MG63 (cell line): ENCODE measurements around the gene UBE3D. TPM values are rescaled to one million over a fixed set of nuclear protein-coding genes. Genes with fewer than 3 reads are reported as not detected.
A peak's percentile ranks its signal among the peaks of the same experiment; 100 is the strongest.
"Not testable (repeated sequence)": the region's sequence is repeated elsewhere in the genome, so short reads cannot be mapped to it uniquely, and the experiment has no call there.

Experiments used
- DNase-seq: peaks from one replicate; pipeline ENCODE4 v3.0.0-alpha.2; 2020
- H3K27me3 ChIP-seq: fragments of 250-450 bp; sonication (Bioruptor Pico); 2 replicates; pipeline ENCODE4 v1.5.1; 2020; ENCODE audit warnings: mild to moderate bottlenecking, moderate library complexity
- H3K36me3 ChIP-seq: fragments of 250-450 bp; sonication (Bioruptor Pico); 2 replicates; pipeline ENCODE4 v1.5.1; 2020; ENCODE audit warnings: mild to moderate bottlenecking, moderate library complexity
- H3K4me3 ChIP-seq: fragments of 250-450 bp; sonication (Bioruptor Pico); 2 replicates; pipeline ENCODE4 v1.5.1; 2020; ENCODE audit warnings: mild to moderate bottlenecking, moderate library complexity
- H3K9me3 ChIP-seq: fragments of 250-450 bp; sonication (Bioruptor Pico); 2 replicates; pipeline ENCODE4 v1.5.1; 2020; ENCODE audit warnings: mild to moderate bottlenecking, moderate library complexity
- total RNA-seq: library from RNA; depleted of rRNA; stranded (reverse); fragments of >200 nt; shearing (Covaris generic); gene quantifications from 2 replicates; pipeline ENCODE4 v1.2.3, GENCODE V29; 2014; ENCODE audit warnings: low replicate concordance

The UBE3D gene
- total RNA-seq, 1 experiment from 2014 or later = 5.9 TPM

DNA sequence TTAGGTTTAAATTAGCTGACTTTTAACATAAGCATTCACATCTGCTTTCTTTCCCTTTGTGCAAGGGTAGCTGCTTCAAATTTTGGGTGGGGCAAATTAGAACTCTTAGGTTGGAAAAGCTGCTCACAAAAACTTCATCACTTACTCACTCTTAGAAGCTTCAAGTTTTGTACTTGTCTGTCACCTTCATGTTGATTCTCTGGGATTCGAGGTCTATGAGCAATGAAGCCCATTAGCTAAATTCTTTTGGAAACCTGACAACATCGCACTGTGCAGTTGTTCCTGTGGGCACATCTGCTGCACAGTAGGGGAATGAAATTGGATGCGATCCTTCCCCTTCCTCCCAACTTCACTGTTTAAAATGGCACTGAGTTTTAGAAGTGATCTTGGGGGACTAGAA, 156.1 kb downstream of the UBE3D start:
- no peaks in the 10 kb centered on the region for H3K9me3 ChIP-seq
- no peak for DNase-seq
- H3K4me3 ChIP-seq = no peak overlapping the region
- no peaks in the 10 kb centered on the region for H3K36me3 ChIP-seq
- no peaks in the 10 kb centered on the region for H3K27me3 ChIP-seq

- Histone ChIP-seq H3K9me3 (no peaks in the 10 kb centered on the region), H3K36me3 (no peaks in the 10 kb centered on the region), H3K27me3 (no peaks in the 10 kb centered on the region), H3K4me3 (no peak overlapping the region)
- no peak for DNase-seq
Observed at GRCh38 chr6:82908661-82909060, 157.0 kb downstream of the UBE3D start.

DNA sequence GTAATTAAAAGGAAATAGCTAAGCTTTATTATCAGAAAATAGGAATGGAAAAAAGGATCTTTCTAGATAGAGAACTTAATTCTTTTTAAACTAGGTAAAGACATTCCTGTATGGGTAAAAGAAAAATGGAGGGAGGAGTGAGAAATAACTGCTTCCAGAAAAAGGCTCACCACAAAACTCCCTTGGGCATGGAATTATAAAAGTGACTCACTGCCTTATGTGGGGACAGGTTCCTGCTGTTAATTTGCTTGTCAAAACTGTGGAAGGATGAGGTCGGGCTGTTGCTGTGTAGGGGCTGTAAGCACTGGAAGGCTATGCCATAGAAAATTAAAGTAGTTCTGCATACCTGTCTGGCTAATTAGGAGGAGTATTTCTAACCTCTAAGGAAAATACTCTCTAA, 158.7 kb downstream of the UBE3D start:
- Histone ChIP-seq H3K27me3 (no peaks in the 10 kb centered on the region), H3K9me3 (no peaks in the 10 kb centered on the region), H3K4me3 (no peak overlapping the region), H3K36me3 (no peaks in the 10 kb centered on the region)
- DNase-seq = peak; percentile 9

DNA sequence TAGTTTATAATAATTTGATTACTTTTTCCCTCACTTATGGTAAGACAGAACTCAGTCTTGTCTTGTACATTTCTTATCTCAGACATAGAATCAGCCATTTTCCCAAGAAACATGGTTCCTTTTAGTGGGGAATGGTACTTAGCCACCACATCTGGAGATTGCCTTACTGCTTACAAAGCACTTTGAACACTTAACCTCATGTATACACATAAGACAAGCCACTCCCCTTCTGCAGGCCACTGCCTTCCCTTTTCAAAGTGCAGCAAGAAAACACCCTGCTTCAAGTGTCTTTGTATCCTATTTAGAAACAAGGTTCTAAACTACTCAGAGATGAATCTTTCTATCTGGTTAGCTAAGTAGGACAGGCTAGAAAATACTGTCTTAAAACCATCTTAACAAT, 159.2 kb downstream of the UBE3D start:
- Histone ChIP-seq H3K36me3 (no peaks in the 10 kb centered on the region), H3K27me3 (no peaks in the 10 kb centered on the region), H3K4me3 (no peak overlapping the region), H3K9me3 (no peaks in the 10 kb centered on the region)
- no peak for DNase-seq

DNA sequence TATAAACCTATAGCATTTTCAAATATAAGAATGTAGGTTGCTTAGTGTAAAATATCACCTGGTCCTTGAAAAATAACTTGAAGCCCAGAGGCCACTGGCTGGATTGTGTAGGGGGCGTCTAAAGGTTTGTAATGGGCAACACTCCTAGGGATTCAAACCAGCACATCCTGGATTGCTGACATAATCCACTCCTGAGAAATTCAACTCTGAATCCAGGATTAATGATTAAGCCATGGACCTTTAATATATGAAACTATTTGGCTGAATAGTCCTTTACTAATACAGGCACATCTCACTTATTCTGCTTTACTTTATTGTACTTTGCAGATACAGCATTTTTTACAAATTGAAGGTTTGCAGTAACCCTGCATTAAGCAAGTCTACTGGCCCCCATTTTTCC, 160.8 kb downstream of the UBE3D start:
- DNase-seq = no peak
- H3K9me3 ChIP-seq = no peaks in the 10 kb centered on the region
- no peaks in the 10 kb centered on the region for H3K27me3 ChIP-seq
- H3K36me3 ChIP-seq = no peaks in the 10 kb centered on the region
- H3K4me3 ChIP-seq = no peak overlapping the region

DNA sequence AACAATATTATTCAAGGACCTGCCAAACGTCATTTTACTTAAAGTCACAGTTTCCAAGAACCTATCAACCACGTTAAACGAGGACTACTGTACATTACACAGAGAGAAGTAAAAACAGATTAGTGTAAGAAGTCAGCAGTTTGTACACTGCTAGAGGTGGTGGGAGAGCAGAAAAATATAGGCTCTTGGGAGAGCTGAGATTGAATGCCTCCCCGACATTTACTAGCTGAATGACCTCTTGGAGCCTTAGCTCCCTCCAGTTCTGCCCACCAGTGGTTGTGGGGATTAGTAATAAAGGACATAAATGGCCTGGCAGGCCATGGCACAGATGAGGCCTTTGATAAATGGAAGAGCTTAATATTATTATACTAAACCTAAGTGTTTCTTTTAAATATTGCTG, 161.4 kb downstream of the UBE3D start:
- DNase-seq = no peak
- no peaks in the 10 kb centered on the region for H3K27me3 ChIP-seq
- no peaks in the 10 kb centered on the region for H3K36me3 ChIP-seq
- no peak overlapping the region for H3K4me3 ChIP-seq
- H3K9me3 ChIP-seq = no peaks in the 10 kb centered on the region

DNA sequence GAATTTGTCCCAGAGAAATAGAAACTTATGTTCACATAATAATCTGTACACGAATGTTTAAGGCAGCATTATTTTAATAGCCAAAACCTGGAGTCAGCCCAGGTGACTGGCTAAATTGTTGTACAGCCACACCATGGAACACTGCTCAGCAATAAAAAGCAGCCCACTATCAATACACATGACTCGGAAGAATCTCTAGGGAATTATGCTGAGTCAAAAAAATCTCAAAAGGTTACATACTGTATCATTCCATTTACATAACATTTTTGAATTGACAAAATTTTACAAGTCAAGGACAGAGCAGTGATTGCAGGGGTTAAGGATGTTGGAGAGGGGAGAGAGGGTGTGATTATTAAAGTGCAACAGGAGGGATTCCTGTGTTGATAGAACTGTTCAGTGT, 163.4 kb downstream of the UBE3D start:
- DNase-seq = no peak
- Histone ChIP-seq H3K4me3 (no peak overlapping the region), H3K9me3 (no peaks in the 10 kb centered on the region), H3K36me3 (no peaks in the 10 kb centered on the region), H3K27me3 (no peaks in the 10 kb centered on the region)

DNA sequence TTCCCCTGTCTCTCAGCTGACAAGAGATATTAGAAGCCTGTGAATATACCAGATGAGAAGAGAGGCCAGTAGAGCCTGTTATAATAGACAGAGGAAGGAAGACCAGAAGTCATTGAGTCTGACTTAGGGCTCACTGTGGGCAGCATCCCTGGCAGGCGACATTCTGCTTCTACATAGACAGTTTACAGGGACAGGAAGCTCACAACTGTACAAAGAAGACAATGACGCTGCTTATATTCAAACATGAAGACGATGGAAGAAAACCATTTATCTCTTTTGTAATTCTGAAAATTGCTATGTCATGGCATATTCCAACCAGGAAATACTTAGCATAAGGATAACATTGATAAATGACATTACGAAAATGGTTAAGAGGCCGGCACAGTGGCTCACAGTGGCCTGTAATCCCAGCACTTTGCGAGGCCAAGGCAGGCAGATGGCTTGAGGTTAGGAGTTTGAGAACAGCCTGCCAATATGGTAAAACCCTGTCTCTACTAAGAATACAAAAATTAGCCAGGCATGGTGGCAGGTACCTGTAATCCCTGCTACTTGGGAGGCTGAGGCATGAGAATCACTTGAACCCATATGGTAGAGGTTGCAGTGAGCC, 170.9 kb downstream of the UBE3D start:
- no peaks in the 10 kb centered on the region for H3K36me3 ChIP-seq
- H3K4me3 ChIP-seq = no peak overlapping the region
- no peaks in the 10 kb centered on the region for H3K27me3 ChIP-seq
- no peak for DNase-seq
- no peaks in the 10 kb centered on the region for H3K9me3 ChIP-seq

DNA sequence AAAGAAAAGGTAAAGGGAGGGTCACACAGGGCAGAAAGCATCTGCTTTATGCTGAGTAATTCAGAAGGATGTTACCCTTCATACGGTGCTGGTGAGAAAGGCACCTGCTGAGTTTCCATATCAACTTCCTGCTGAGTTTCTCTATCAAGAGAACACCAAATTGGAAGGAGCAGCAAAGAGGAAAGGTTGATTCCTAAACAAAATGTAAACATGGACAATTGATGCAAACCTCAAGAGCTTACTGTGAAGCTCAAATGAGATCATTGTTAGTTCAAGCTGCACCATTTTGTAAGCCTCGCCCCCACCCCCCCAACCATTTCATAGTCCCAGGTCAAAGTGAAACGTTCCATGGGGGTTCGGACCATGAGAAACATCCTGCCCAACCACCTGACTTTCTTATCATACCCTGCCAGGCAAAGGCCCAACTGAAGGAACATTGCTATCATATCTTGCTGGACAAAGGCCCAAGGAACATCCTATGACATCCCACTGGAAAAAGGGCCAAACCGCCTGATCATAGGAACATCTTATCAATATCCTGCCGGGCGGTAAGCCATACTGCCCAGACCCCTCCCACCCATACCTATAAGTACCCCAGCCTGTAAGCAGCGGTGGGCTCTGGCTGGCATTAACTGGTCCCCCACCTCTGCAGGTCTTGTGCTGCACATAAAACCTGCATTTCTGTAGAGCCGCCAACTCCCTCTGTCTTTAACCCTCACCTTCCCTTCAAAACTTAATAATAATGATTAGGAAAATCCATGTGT, 171.6 kb downstream of the UBE3D start:
- DNase-seq = no peak
- no peaks in the 10 kb centered on the region for H3K27me3 ChIP-seq
- H3K36me3 ChIP-seq = no peaks in the 10 kb centered on the region
- no peaks in the 10 kb centered on the region for H3K9me3 ChIP-seq
- H3K4me3 ChIP-seq = no peak overlapping the region

DNA sequence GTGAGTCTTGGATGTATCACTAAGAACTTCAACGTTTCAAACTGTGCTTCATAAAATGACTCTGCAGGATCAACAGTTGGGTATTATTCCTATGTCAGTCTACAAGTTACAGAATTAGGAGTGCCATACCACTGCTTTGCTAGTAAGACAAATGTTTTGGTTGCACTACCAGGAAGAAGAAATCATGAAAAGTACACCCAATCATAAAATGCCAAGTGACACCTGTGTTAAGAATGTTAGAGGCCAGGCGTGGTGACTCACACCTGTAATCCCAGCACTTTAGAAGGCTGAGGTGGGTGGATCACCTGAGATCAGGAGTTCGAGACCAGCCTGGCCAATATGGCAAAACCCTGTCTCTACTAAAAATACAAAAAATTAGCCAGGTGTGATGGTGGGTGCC, 174.1 kb downstream of the UBE3D start:
- DNase-seq, H3K4me3 ChIP-seq: not testable (repeated sequence)

GRCh38 chr6:82891076-82891475, 174.6 kb downstream of the UBE3D start:
- H3K27me3 ChIP-seq = no peaks in the 10 kb centered on the region
- no peak for DNase-seq

More for the DNA sequence above, 174.1 kb downstream of the UBE3D start:
- H3K27me3 ChIP-seq, H3K36me3 ChIP-seq, H3K9me3 ChIP-seq: not testable (repeated sequence)

GRCh38 chr6:82890240-82890639, 175.4 kb downstream of the UBE3D start:
- no peak overlapping the region for H3K4me3 ChIP-seq
- no peaks in the 10 kb centered on the region for H3K9me3 ChIP-seq
- H3K36me3 ChIP-seq = no peaks in the 10 kb centered on the region
- no peaks in the 10 kb centered on the region for H3K27me3 ChIP-seq
- no peak for DNase-seq

More at GRCh38 chr6:82891076-82891475, 174.6 kb downstream of the UBE3D start:
- H3K36me3 ChIP-seq = no peaks in the 10 kb centered on the region
- H3K4me3 ChIP-seq = no peak overlapping the region
- no peaks in the 10 kb centered on the region for H3K9me3 ChIP-seq

- H3K4me3 ChIP-seq = no peak overlapping the region
- H3K36me3 ChIP-seq = no peaks in the 10 kb centered on the region
- no peaks in the 10 kb centered on the region for H3K9me3 ChIP-seq
- no peak for DNase-seq
- no peaks in the 10 kb centered on the region for H3K27me3 ChIP-seq
Observed at GRCh38 chr6:82889143-82889542, 176.5 kb downstream of the UBE3D start.

GRCh38 chr6:82882363-82883023, 183.1 kb downstream of the UBE3D start:
- Histone ChIP-seq H3K9me3 (no peaks in the 10 kb centered on the region), H3K4me3 (no peak overlapping the region), H3K27me3 (no peaks in the 10 kb centered on the region), H3K36me3 (no peaks in the 10 kb centered on the region)
- no peak for DNase-seq

DNA sequence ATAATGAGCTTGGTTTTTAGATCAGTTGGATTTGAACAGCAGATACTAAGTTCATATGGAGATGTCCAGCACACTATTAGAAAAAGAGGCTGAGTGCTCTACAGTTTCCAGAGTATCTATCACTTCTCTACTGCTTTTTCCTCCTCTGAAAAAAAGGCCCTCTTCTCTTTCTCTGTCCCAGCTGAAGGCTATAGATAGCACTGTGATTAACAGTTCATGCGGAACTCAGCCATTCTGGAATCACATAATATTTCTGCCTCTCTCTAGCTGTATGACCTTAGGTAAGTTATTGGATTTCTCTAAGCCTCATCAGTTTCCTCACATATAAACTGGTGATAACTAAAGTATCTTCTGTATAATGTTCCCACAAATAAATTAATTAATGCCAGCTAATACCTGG, 184.1 kb downstream of the UBE3D start:
- Histone ChIP-seq H3K4me3 (no peak overlapping the region), H3K27me3 (no peaks in the 10 kb centered on the region), H3K9me3 (no peaks in the 10 kb centered on the region), H3K36me3 (no peaks in the 10 kb centered on the region)
- no peak for DNase-seq

GRCh38 chr6:82878812-82879211, 186.8 kb downstream of the UBE3D start:
- no peak overlapping the region for H3K4me3 ChIP-seq
- H3K9me3 ChIP-seq = no peaks in the 10 kb centered on the region
- peak; percentile 20 for DNase-seq
- H3K36me3 ChIP-seq = no peaks in the 10 kb centered on the region
- no peaks in the 10 kb centered on the region for H3K27me3 ChIP-seq

GRCh38 chr6:82877213-82878195, 188.1 kb downstream of the UBE3D start:
- no peaks in the 10 kb centered on the region for H3K27me3 ChIP-seq
- no peak overlapping the region for H3K4me3 ChIP-seq
- no peaks in the 10 kb centered on the region for H3K9me3 ChIP-seq
- DNase-seq = peak; percentile 53
- H3K36me3 ChIP-seq = no peaks in the 10 kb centered on the region
